SU-DHL-6 (cell line): Measurements from ENCODE around the gene RAB10.
"Not testable (repeated sequence)": the region's sequence is repeated elsewhere in the genome, so short reads cannot be mapped to it uniquely, and the experiment has no call there.

Source experiments
- H2AFZ ChIP-seq: fragments of 200-600 bp; sonication (generic); 2 replicates; pipeline ENCODE4 v1.6.1; 2014; ENCODE audit warnings: low read depth, mild to moderate bottlenecking, moderate library complexity, mixed read lengths, antibody characterized with exemption, low read length; ENCODE audit not compliant: severe bottlenecking
- H3F3A ChIP-seq: fragments of 200-600 bp; shearing (Covaris generic); 2 replicates; pipeline ENCODE4 v1.6.0; 2016; ENCODE audit warnings: antibody characterized with exemption, mild to moderate bottlenecking; ENCODE audit not compliant: insufficient read depth
- H3K27ac ChIP-seq: fragments of 200-600 bp; sonication (generic); 2 replicates; pipeline ENCODE4 v1.5.1; 2016; ENCODE audit warnings: low read depth, mild to moderate bottlenecking, low read length, moderate library complexity, mixed read lengths
- H3K27me3 ChIP-seq: fragments of 200-600 bp; sonication (generic), shearing (Covaris generic); 2 replicates; pipeline ENCODE4 v1.6.0; 2014; ENCODE audit warnings: mild to moderate bottlenecking, low read length
- H3K36me3 ChIP-seq: fragments of 200-600 bp; sonication (generic); 2 replicates; pipeline ENCODE4 v1.6.1; 2014; ENCODE audit warnings: mild to moderate bottlenecking, low read length, mixed read lengths
- H3K4me2 ChIP-seq: fragments of 300-600, 200-600 bp; shearing (Covaris generic), sonication (generic); 2 replicates; pipeline ENCODE4 v1.6.0; 2014; ENCODE audit warnings: low read length, low read depth, mild to moderate bottlenecking; ENCODE audit not compliant: poor library complexity, severe bottlenecking
- H3K4me3 ChIP-seq: fragments of 200-600 bp; sonication (generic); 2 replicates; pipeline ENCODE4 v1.5.1; 2014; ENCODE audit warnings: antibody characterized with exemption, low read length, mild to moderate bottlenecking, mixed read lengths; ENCODE audit not compliant: insufficient read depth, poor library complexity, severe bottlenecking
- H3K79me2 ChIP-seq: fragments of 200-600 bp; sonication (generic); 2 replicates; pipeline ENCODE4 v1.6.1; 2014; ENCODE audit warnings: mild to moderate bottlenecking, low read length, moderate library complexity; ENCODE audit not compliant: insufficient read depth
- H3K9ac ChIP-seq: fragments of 200-600 bp; sonication (generic); 2 replicates; pipeline ENCODE4 v1.7.0; 2014; ENCODE audit warnings: mild to moderate bottlenecking, low read length
- H3K9me2 ChIP-seq: fragments of 200-600 bp; sonication (generic); replicated peaks from 2 replicates; pipeline ENCODE4 v1.6.1; 2014; ENCODE audit warnings: low read length; ENCODE audit not compliant: insufficient read depth
- H3K9me3 ChIP-seq: fragments of 200-600 bp; sonication (generic); 2 replicates; pipeline ENCODE4 v1.6.1; 2014; ENCODE audit warnings: low read length, mixed read lengths; ENCODE audit not compliant: insufficient read depth
- H4K20me1 ChIP-seq: fragments of 200-600 bp; sonication (generic); 2 replicates; pipeline ENCODE4 v1.6.1; 2014; ENCODE audit warnings: low read depth, mild to moderate bottlenecking, antibody characterized with exemption, low read length, moderate library complexity, mixed read lengths
- CTCF ChIP-seq: fragments of 200-600 bp; sonication (generic); IDR thresholded peaks from one replicate; pipeline ENCODE4 v1.5.1; 2017; ENCODE audit warnings: antibody characterized with exemption, mild to moderate bottlenecking, low read length, moderate library complexity; ENCODE audit not compliant: insufficient read depth, poor library complexity, severe bottlenecking
- EZH2phosphoT487 ChIP-seq: fragments of 200-600 bp; sonication (generic), shearing (Covaris generic); conservative IDR thresholded peaks from 2 replicates; pipeline ENCODE4 v1.6.1; 2018; ENCODE audit warnings: mild to moderate bottlenecking, antibody characterized with exemption, low read length, moderate library complexity, mixed read lengths

RAB10 gene

GRCh38 chr2:26164231-26164630 is 130.3 kb downstream of the RAB10 start:
- H3K4me2 ChIP-seq: no peak overlapping the region
- H3F3A ChIP-seq: no peaks in the 10 kb centered on the region
- no peaks in the 10 kb centered on the region for H3K27me3 ChIP-seq
- TF ChIP-seq CTCF: no peak
- no peak for TF ChIP-seq EZH2phosphoT487
- H2AFZ ChIP-seq: no peak overlapping the region
- H3K9me2 ChIP-seq: no peaks in the 10 kb centered on the region
- H3K9me3 ChIP-seq: no peaks in the 10 kb centered on the region
- no peak overlapping the region for H3K9ac ChIP-seq
- no peak overlapping the region for H3K27ac ChIP-seq
- H3K36me3 ChIP-seq: no peaks in the 10 kb centered on the region
- no peaks in the 10 kb centered on the region for H3K79me2 ChIP-seq
- no peaks in the 10 kb centered on the region for H4K20me1 ChIP-seq
- H3K4me3 ChIP-seq: no peak overlapping the region

- H3K4me3 ChIP-seq: no peak overlapping the region
- H3K27me3 ChIP-seq: no peaks in the 10 kb centered on the region
- no peaks in the 10 kb centered on the region for H4K20me1 ChIP-seq
- no peaks in the 10 kb centered on the region for H3K9me3 ChIP-seq
- H3K36me3 ChIP-seq: no peaks in the 10 kb centered on the region
- H3K27ac ChIP-seq: no peak overlapping the region
- no peak overlapping the region for H3K4me2 ChIP-seq
- no peak overlapping the region for H3K9ac ChIP-seq
- no peaks in the 10 kb centered on the region for H3F3A ChIP-seq
- H2AFZ ChIP-seq: no peak overlapping the region
- no peak for TF ChIP-seq EZH2phosphoT487
- TF ChIP-seq CTCF: no peak
- H3K79me2 ChIP-seq: no peaks in the 10 kb centered on the region
- H3K9me2 ChIP-seq: no peaks in the 10 kb centered on the region
These were observed 130.8 kb downstream of the RAB10 start for GRCh38 chr2:26164641-26165211.

- TF ChIP-seq EZH2phosphoT487: no peak
- no peak overlapping the region for H2AFZ ChIP-seq
- no peaks in the 10 kb centered on the region for H4K20me1 ChIP-seq
- no peaks in the 10 kb centered on the region for H3K9me3 ChIP-seq
- no peak overlapping the region for H3K9ac ChIP-seq
- no peaks in the 10 kb centered on the region for H3K9me2 ChIP-seq
- no peaks in the 10 kb centered on the region for H3F3A ChIP-seq
- H3K36me3 ChIP-seq: no peaks in the 10 kb centered on the region
- no peaks in the 10 kb centered on the region for H3K79me2 ChIP-seq
- no peak overlapping the region for H3K27ac ChIP-seq
- no peaks in the 10 kb centered on the region for H3K27me3 ChIP-seq
- no peak overlapping the region for H3K4me3 ChIP-seq
- no peak overlapping the region for H3K4me2 ChIP-seq
These were observed 131.5 kb downstream of the RAB10 start for GRCh38 chr2:26165403-26165802.

- H3K36me3 ChIP-seq, H3K79me2 ChIP-seq, H3K27me3 ChIP-seq, H3K4me2 ChIP-seq, H2AFZ ChIP-seq, H3K9me2 ChIP-seq, H3K27ac ChIP-seq, H3K9ac ChIP-seq, H3K4me3 ChIP-seq, H4K20me1 ChIP-seq, H3K9me3 ChIP-seq, H3F3A ChIP-seq: not testable (repeated sequence)
These were observed 132.7 kb downstream of the RAB10 start for GRCh38 chr2:26166541-26166940.
